NCI-H460 (cell line): ENCODE results near the gene ABHD12. TPM values are rescaled to one million over a fixed set of nuclear protein-coding genes. Genes with fewer than 3 reads are reported as not detected.
"Not testable (repeated sequence)": the region's sequence is repeated elsewhere in the genome, so short reads cannot be mapped to it uniquely, and the experiment has no call there.

ENCODE experiments used
- DNase-seq: peaks from one replicate; pipeline ENCODE4 v3.0.0-alpha.2; 2016; ENCODE audit warnings: low read depth; ENCODE audit errors: extremely low read depth
- total RNA-seq: library from RNA; depleted of rRNA; stranded (reverse); fragments of >200 nt; shearing (Covaris generic); gene quantifications from 2 replicates; pipeline ENCODE4 v1.2.3, GENCODE V29; 2014

The ABHD12 gene
- total RNA-seq, 1 experiment from 2014 or later = 25.9 TPM

DNA sequence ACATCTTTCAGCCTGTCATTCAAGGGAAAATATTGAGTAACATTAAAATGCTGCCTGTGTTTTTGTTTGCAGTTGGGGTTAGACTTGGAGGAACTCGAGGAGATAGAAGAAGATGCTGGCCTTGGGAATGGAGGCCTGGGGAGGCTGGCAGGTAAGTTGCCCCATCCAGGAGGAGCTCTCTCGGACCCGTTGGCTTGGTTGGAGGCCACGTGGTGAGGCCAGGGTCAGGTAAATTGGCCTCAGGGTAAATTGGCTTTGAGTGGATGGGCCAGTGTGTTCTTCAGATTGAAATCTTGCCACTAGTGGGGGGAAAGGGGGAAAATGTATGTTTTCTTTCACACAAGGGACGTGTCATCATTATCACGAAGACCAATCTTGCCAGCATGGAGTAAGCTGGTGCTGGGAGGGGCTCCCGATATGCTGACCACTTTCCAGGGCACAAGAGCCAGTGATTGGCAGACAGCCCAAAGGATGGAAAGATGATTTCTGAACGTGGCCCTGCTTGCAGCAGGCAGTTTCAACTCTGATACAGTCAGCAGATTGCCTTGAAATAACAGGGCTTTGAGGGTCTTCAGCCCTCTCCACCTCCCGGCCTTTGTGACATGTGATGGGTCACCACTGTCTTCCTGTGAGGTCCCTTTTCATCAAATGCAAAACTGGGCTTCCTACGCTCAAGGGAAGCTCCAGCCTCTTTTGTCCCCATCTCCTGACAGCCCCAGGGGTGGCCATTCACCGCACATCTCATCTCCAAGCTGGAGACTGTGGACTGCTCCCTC lies 121.4 kb downstream of the ABHD12 start:
- DNase-seq = no peak

DNA sequence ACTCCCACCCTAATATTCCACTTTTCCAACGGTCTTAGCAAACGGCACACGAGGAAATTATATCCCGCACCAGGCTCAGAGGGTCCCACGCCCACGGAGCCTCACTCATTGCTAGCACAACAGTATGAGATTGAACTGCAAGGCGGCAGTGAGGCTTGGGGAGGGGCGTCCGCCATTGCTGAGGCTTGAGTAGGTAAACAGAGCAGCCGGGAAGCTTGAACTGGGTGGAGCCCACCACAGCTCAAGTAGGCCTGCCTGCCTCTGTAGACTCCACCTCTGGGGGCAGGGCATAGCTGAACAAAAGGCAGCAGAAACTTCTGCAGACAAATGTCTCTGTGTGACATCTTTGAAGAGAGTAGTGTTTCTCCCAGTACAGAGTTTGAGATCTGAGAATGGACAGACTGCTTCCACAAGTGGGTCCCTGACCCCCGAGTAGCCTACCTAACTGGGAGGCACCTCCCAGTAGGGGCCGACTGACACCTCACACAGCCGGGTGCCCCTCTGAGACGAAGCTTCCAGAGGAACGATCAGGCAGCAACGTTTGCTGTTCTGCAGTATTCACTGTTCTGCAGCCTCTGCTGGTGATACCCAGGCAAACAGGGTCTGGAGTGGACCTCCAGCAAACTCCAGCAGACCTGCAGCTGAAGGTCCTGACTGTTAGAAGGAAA lies 129.7 kb downstream of the ABHD12 start:
- not testable (repeated sequence) for DNase-seq

- no peak for DNase-seq
These were observed 130.8 kb downstream of the ABHD12 start for GRCh38 chr20:25259788-25260254.

- DNase-seq = no peak
These were observed 131.3 kb downstream of the ABHD12 start for GRCh38 chr20:25259358-25259757.

DNA sequence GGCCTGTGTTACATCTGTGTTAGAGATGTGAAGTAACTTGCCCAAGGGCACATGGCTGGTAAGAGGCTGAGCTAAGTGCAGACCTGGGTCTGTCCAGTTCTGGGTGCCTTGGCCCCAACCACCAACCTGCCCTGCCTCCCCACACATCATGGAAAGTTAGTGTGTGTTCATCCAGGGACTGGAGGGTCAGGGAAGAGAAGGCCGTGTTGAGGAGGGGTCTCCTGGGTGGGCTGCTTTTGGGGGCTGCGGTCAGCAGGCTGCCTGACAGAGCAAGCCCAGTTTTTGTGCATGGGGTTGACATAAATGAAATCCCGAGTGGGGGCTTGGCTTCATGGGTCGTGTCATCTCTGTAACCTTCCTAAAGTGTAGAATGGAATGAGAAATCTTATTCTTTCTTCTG lies 131.8 kb downstream of the ABHD12 start:
- DNase-seq = no peak

DNA sequence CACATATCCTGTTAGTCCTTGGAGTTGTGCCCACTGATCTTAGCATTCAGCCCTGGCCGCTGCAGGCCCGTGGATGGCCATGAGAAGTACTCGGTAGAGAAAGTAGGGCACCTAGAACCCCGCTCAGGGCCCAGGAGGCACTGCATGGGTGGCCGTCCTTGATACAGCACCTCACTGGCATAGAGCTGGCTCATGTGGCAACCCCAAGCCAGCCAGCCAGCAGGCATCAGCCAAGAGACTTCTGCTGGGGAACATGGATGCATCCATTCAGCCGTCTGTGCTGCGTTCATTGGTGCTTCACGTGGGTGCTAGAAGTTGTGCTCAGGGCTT lies 132.2 kb downstream of the ABHD12 start:
- no peak for DNase-seq

DNA sequence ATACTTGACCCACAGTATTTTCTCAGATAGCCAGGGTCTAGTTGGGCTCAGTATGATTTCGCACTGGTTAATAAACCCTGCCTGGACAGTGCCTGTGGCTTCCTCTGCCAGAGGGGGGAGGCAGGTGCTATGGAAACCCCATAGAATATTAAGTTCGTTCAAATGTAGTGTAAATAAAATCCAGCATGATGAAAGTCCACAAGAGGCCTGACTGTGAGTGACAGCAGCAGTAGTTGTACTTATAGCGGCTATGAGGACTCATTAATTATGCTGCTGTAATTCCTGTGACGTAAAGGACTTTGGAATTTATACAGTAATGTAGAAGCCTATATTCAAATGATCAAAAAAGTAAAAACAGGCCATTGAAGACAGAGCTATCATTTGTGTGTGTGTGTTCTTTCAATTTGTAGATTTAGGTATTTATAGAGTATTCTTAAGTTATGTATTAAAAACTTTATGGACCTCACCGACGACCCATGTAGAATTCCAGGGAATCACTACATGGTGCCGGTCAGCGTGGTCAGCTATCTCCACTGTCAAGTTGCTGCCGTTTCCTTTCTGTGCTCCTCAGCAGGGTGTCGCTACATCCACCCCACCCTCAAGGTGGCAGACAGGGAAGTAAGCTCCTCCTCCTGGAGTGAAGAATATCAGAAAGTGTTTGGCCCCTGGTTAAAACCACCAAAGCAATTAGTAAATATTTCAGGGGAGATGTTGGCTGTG lies 132.7 kb downstream of the ABHD12 start:
- no peak for DNase-seq

- DNase-seq = no peak
These were observed 133.5 kb downstream of the ABHD12 start for GRCh38 chr20:25257130-25257529.

DNA sequence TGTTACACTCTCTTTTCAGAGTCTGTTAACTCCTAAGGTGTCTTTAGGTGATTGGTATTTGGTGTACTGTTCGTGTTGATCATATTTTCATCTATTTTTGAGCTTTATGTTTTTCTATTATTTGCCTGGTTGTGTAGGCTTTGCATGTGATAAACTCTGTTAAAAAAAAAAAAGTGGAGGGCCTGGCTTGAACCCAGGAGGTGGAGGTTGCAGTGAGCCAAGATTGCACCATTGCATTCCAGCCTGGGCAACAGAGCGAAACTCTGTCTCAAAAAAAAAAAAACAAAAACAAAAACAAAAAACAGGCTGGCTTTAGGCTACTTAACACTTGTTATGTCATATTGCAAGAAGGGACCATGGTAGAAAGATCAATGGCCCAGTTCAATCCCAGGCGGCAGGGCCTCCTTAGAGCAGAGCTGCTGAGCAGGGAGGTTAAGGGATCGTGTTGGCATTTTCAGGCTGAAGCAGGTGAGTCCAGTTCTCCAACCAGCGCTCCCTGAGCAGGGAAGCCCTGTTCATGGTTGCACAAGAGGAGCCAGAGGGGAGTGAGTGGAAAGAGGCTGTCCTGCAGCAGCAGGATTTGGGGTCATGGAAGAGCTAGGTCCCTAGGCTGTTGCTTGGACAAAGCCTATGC lies 134.3 kb downstream of the ABHD12 start:
- DNase-seq = no peak

DNA sequence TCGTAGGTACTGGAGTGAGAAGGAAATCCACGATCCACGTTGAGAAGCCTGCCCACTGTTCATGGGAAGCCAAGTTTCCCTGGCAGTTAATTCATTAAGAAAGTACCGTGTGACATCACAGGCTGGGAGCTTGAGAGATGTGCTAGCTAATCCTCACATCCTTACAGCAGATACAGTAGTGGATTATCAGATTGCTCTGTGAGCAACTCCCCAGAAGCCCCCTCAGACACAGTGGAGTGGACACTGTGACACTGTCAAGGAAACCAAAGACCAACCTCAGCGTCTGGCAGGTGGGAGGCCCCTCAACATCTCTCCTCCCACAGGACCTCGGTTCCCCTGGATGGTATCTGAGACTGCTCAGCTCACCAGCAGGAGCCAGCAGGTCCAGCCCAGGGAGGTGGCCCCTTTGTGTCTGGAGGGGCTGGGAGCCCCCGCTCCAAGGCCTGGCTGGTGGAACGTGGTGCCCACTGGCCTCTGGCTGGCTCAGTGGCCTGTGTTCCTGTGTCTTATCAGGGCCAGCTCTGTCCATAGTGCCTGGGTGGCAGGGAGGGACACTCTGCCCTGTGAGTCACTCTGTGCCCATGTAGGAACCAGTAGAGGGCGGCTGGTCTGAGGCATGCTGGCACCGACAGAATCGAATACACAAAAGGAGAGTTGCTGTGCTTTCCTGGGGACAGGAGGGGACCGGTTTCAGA lies 135.5 kb downstream of the ABHD12 start:
- DNase-seq = no peak

GRCh38 chr20:25254571-25254970 lies 136.1 kb downstream of the ABHD12 start:
- DNase-seq = no peak

DNA sequence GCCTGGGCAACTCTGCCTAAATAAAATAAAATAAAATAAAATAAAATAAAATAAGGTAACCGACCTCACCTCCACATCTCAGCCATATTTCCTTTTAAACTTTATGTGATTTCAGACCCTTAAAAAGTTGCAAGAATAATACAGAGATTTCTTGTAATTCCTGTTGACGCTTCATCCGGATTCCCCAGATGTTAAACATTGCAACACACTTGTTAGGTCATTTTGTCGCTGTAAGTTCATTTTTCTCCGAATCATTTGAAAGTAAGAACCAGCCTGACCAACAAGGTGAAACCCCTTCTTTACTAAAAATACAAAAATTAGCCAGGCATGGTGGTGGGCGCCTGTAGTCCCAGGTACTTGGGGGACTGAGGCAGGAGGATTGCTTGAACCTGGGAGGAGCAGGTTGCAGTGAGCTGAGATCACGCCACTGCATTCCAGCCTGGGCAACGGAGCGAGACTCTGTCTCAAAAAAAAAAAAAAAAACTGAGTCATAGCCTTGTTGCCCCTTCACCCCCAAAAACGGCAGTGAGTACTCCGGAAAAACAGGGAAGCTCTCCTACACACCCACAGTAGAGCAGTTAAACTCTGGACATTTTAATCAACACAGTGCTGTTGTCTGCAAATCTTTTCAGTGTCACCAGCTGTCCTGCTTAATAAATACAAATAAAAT lies 136.9 kb downstream of the ABHD12 start:
- DNase-seq = no peak

- no peak for DNase-seq
These were observed 137.8 kb downstream of the ABHD12 start for GRCh38 chr20:25252686-25253421.

GRCh38 chr20:25252230-25252651 lies 138.4 kb downstream of the ABHD12 start:
- DNase-seq = no peak

- DNase-seq = no peak
These were observed 139.1 kb downstream of the ABHD12 start for GRCh38 chr20:25251558-25251957.

- no peak for DNase-seq
These were observed 139.6 kb downstream of the ABHD12 start for GRCh38 chr20:25251019-25251418.

- DNase-seq = no peak
These were observed 140.1 kb downstream of the ABHD12 start for GRCh38 chr20:25250508-25250907.
